Osteoblast (primary cell): Measurements from ENCODE around the gene DIP2B. TPM values are rescaled to one million over a fixed set of nuclear protein-coding genes. Genes with fewer than 3 reads are reported as not detected.

Experiments
- DNase-seq: peaks from one replicate; pipeline ENCODE4 v3.0.0; 2011; ENCODE audit warnings: low spot score, mixed read lengths; ENCODE audit not compliant: insufficient read length; ENCODE audit errors: missing footprints
- H2AFZ ChIP-seq: 2 replicates; pipeline ENCODE4 v1.6.0; 2011; ENCODE audit warnings: mild to moderate bottlenecking, low read length
- H3K27ac ChIP-seq: 2 replicates; pipeline ENCODE4 v1.5.1; 2011; ENCODE audit warnings: mild to moderate bottlenecking, low read depth, low read length, moderate library complexity
- H3K27me3 ChIP-seq: 2 replicates; pipeline ENCODE4 v1.6.0; 2012; ENCODE audit warnings: mild to moderate bottlenecking, control low read depth, inconsistent platforms, low read length, moderate library complexity; ENCODE audit not compliant: insufficient read depth
- H3K36me3 ChIP-seq: 2 replicates; pipeline ENCODE4 v1.5.1; 2011; ENCODE audit warnings: mild to moderate bottlenecking, low read length, control low read depth, moderate library complexity; ENCODE audit not compliant: insufficient read depth
- H3K4me1 ChIP-seq: 2 replicates; pipeline ENCODE4 v1.5.1; 2011; ENCODE audit warnings: mild to moderate bottlenecking, low read length, control low read depth, moderate library complexity; ENCODE audit not compliant: insufficient read depth
- H3K4me2 ChIP-seq: 2 replicates; pipeline ENCODE4 v1.6.0; 2011; ENCODE audit warnings: mild to moderate bottlenecking, low read length; ENCODE audit not compliant: insufficient read depth
- H3K4me3 ChIP-seq: fragments of 200-600 bp; sonication (generic); 3 replicates; pipeline ENCODE4 v1.5.1; 2012; ENCODE audit warnings: mild to moderate bottlenecking, low read length, inconsistent platforms; ENCODE audit not compliant: insufficient read depth
- H3K79me2 ChIP-seq: 2 replicates; pipeline ENCODE4 v1.6.0; 2012; ENCODE audit warnings: mild to moderate bottlenecking, low read length, control low read depth, inconsistent platforms; ENCODE audit not compliant: insufficient read depth
- H3K9me3 ChIP-seq: 2 replicates; pipeline ENCODE4 v1.5.1; 2011; ENCODE audit warnings: low read depth, low read length, control low read depth
- H4K20me1 ChIP-seq: 2 replicates; pipeline ENCODE4 v1.6.0; 2012; ENCODE audit warnings: mild to moderate bottlenecking, low read length, control low read depth; ENCODE audit not compliant: insufficient read depth
- total RNA-seq: library from RNA; depleted of rRNA; stranded (reverse); fragments of >200 nt; gene quantifications from 2 replicates; pipeline ENCODE4 v1.2.3, GENCODE V29; 2012
- TF ChIP-seq, protein P1 (sequence below): IDR thresholded peaks from 2 replicates; pipeline ENCODE4 v1.5.1; 2011; ENCODE audit warnings: mild to moderate bottlenecking, low read depth, low read length, moderate library complexity; ENCODE audit errors: extremely low read depth

Gene DIP2B
- total RNA-seq, 1 donor = 28.2 TPM

DNA sequence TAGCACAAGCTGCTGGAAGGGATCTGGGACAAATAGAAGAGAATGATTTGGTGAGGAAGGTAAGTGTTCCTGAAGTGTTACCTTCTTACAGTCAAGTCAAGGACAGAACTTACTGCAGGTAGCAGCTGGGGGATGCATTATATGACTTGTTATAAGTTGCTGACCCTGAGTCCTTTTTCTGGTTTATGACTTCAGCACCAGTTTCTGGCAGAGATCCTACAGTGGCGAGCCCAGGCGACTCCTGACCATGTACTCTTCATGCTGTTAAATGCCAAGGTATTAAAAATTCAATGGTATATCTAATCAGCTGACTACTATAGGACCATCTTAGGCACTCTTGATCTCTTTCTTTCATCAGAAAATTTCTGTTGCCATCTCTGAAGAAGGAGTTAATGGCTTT lies 214.0 kb downstream of the DIP2B start:
- Histone ChIP-seq H3K4me2 (no peak overlapping the region), H3K36me3 (peaks cover 37% of the 10 kb centered on the region), H3K79me2 (no peaks in the 10 kb centered on the region), H3K27me3 (no peaks in the 10 kb centered on the region), H3K27ac (no peak overlapping the region), H3K4me3 (no peak overlapping the region), H3K9me3 (no peaks in the 10 kb centered on the region), H4K20me1 (no peaks in the 10 kb centered on the region), H3K4me1 (no peaks in the 10 kb centered on the region), H2AFZ (no peak overlapping the region)
- TF ChIP-seq, protein P1, sequence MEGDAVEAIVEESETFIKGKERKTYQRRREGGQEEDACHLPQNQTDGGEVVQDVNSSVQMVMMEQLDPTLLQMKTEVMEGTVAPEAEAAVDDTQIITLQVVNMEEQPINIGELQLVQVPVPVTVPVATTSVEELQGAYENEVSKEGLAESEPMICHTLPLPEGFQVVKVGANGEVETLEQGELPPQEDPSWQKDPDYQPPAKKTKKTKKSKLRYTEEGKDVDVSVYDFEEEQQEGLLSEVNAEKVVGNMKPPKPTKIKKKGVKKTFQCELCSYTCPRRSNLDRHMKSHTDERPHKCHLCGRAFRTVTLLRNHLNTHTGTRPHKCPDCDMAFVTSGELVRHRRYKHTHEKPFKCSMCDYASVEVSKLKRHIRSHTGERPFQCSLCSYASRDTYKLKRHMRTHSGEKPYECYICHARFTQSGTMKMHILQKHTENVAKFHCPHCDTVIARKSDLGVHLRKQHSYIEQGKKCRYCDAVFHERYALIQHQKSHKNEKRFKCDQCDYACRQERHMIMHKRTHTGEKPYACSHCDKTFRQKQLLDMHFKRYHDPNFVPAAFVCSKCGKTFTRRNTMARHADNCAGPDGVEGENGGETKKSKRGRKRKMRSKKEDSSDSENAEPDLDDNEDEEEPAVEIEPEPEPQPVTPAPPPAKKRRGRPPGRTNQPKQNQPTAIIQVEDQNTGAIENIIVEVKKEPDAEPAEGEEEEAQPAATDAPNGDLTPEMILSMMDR = no peak
- DNase-seq = no peak

DNA sequence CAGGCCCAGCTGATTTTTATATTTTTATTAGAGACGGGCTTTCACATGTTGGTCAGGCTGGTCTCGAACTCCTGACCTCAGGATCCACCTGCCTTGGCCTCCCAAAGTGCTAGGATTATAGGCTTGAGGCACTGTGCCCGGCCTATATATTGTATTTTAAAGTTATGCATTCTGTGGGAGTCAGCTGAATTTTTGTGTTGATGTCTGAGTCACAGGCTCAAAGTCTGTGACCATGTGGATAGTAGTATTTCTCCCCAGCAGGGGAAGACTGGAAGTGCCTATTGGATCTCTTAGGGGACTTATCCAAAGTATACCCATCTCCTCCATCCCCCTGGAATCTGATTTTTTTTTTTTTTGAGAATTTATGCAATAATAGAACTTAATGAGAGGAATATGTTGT lies 215.3 kb downstream of the DIP2B start:
- TF ChIP-seq, protein P1 = no peak
- H3K9me3 ChIP-seq = no peaks in the 10 kb centered on the region
- no peaks in the 10 kb centered on the region for H4K20me1 ChIP-seq
- H3K79me2 ChIP-seq = no peaks in the 10 kb centered on the region
- no peaks in the 10 kb centered on the region for H3K27me3 ChIP-seq
- H3K4me3 ChIP-seq = no peak overlapping the region
- H2AFZ ChIP-seq = no peak overlapping the region
- H3K4me2 ChIP-seq = no peak overlapping the region
- no peak overlapping the region for H3K27ac ChIP-seq
- peaks cover 33% of the 10 kb centered on the region for H3K36me3 ChIP-seq
- no peaks in the 10 kb centered on the region for H3K4me1 ChIP-seq
- DNase-seq = peak; percentile 47

DNA sequence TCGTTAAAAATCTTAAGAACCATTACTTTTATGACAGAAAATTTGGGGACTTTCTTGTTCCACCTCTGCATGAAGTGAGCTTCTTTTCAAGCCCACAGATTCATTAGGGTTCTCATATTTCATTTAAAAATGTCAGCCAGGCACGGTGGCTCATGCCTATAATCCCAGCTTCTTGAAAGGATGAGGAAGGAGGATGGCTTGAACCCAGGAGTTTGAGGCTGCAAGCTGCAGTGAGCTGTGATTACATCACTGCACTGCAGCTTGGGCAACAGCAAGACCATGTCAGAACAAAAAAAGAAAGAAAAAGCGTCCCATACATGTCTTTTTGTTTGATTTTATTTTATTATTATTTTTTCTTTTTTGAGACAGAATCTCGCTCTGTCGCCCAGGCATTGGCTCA lies 215.7 kb downstream of the DIP2B start:
- Histone ChIP-seq H3K9me3 (no peaks in the 10 kb centered on the region), H3K4me3 (no peak overlapping the region), H3K4me1 (no peaks in the 10 kb centered on the region), H3K4me2 (no peak overlapping the region), H2AFZ (no peak overlapping the region), H3K27ac (no peak overlapping the region), H3K27me3 (no peaks in the 10 kb centered on the region), H3K79me2 (no peaks in the 10 kb centered on the region), H3K36me3 (peaks cover 33% of the 10 kb centered on the region), H4K20me1 (no peaks in the 10 kb centered on the region)
- TF ChIP-seq, protein P1 = no peak
- DNase-seq = no peak

DNA sequence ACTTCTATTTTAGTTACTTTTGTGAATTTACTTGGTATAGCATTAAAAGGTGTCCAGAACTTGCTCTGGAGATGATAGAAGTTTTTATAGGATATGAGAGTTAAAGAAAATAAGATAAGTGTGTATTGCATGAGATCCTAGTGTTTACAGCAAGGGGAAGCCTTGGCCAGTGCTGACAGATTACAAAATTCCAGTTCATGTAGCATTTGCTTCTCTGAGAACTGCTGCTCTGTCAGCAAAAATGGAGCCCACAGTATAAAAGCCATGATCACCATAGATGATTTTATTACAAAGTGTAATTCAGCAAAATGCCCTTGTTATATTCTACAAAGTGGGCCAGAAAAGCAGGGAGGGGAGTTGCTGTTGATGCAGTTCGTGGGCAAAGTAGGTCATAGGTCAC lies 219.1 kb downstream of the DIP2B start:
- H3K9me3 ChIP-seq = no peaks in the 10 kb centered on the region

More for the DNA sequence above, 219.1 kb downstream of the DIP2B start:
- no peak overlapping the region for H3K4me3 ChIP-seq
- no peak overlapping the region for H3K4me2 ChIP-seq
- H3K4me1 ChIP-seq = no peaks in the 10 kb centered on the region
- peaks cover 30% of the 10 kb centered on the region for H3K36me3 ChIP-seq
- H3K79me2 ChIP-seq = no peaks in the 10 kb centered on the region
- DNase-seq = no peak
- H3K27me3 ChIP-seq = no peaks in the 10 kb centered on the region
- TF ChIP-seq, protein P1 = no peak
- H2AFZ ChIP-seq = no peak overlapping the region
- H3K27ac ChIP-seq = no peak overlapping the region
- H4K20me1 ChIP-seq = no peaks in the 10 kb centered on the region
